GM12874 (cell line): ENCODE results near the gene GSG1L.

Experiments used
- TF ChIP-seq, protein P1 (sequence below): IDR thresholded peaks from 2 replicates; pipeline ENCODE4 v1.5.1; 2011; ENCODE audit warnings: low read depth, mild to moderate bottlenecking, control low read depth, low read length, moderate library complexity; ENCODE audit not compliant: insufficient read depth

The GSG1L gene

DNA sequence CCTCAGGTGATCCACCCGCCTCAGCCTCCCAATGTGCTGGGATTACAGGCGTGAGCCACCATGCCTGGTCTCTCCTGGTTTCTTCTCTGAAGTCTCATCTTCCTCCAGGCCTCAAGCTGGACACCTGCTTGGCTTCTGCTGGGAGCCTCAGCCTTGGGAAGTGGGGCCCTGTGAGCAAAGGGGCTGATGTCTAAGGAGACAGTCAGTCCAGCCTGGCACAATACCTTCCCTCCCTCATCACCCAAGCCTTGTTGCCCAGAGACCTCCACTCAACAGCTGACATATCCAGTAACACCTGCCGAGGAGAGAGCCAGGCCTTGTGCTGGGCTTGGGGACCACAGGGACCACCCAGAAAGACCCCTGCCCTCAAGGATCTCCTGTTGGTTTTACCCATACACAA, 251.6 kb downstream of the GSG1L start:
- TF ChIP-seq, protein P1, sequence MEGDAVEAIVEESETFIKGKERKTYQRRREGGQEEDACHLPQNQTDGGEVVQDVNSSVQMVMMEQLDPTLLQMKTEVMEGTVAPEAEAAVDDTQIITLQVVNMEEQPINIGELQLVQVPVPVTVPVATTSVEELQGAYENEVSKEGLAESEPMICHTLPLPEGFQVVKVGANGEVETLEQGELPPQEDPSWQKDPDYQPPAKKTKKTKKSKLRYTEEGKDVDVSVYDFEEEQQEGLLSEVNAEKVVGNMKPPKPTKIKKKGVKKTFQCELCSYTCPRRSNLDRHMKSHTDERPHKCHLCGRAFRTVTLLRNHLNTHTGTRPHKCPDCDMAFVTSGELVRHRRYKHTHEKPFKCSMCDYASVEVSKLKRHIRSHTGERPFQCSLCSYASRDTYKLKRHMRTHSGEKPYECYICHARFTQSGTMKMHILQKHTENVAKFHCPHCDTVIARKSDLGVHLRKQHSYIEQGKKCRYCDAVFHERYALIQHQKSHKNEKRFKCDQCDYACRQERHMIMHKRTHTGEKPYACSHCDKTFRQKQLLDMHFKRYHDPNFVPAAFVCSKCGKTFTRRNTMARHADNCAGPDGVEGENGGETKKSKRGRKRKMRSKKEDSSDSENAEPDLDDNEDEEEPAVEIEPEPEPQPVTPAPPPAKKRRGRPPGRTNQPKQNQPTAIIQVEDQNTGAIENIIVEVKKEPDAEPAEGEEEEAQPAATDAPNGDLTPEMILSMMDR: no peak

- TF ChIP-seq, protein P1: no peak
Measured at GRCh38 chr16:27806986-27807385, 256.5 kb downstream of the GSG1L start.

GRCh38 chr16:27806388-27806787, 257.1 kb downstream of the GSG1L start:
- TF ChIP-seq, protein P1: no peak

GRCh38 chr16:27805828-27806351, 257.6 kb downstream of the GSG1L start:
- TF ChIP-seq, protein P1: no peak

- TF ChIP-seq, protein P1: no peak
Measured at GRCh38 chr16:27803775-27804549, 259.6 kb downstream of the GSG1L start.

DNA sequence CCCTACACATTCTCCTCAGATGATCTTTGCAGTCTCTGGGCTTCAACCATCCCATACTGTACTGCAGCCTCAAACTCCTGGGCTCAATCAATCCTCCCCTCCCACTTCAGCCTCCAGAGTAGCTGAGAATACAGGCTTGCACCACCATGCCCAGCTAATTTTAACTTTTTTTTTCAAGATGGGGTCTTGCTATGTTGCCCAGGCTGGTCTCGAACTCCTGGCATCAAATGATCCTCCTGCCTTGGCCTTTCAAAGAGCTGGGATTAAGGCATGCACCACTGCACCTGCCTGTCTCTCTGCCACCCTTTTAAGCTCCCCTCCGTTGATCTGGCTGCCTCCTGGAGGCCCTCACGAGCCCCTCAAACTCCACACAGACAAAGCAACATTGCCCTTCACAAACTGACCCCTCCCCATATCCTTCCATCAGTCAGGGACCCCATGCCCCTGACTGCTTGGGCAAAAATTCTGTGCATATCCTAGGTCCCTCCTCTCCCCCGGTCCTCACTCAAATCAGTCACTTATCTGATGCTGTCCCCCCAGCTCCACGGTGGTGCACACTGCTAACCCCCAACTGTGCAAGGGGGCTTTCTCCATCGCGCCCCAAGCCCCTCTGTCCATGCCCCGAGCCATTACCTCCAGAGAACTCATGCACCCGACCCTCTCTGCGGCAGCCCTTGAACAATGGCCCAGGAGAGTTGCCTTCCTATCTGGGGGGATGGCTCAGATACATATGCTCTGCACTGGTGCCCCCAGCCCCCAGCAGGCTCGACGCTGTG, 260.7 kb downstream of the GSG1L start:
- TF ChIP-seq, protein P1: no peak

DNA sequence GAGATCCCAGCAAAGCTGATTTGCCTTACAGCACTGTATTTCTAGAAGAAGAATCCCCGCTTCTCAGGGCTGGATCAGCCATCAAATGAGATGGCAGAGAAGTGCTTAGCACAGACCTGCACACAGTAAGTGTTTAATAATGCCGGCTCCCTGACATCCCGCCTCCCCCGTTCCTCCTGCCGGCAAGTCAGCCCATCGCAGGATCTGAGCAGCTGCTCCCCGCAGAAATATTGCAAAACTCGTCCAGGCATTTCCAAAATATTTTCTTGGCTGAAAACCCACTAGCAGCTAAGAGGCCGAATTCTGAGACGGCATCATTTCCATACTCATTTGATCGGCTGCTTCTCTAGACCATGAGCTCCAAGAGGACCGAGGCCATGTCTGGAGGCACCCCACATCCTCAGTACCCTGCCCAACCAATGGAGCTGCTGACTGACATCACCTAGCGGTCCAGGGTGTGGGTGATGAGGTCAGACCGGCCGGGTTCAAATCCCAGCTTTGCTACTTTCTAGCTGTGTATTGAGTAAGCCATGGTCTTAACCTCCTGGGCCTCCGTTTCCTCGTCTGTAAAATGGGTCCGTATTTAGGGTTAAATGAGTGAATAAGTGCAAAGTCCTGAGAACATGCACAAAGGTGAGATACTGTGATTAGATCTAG, 262.1 kb downstream of the GSG1L start:
- TF ChIP-seq, protein P1: no peak
